CD4-positive, alpha-beta memory T cell (primary cell): Measurements from ENCODE around the gene SPATA6L. TPM values are rescaled to one million over a fixed set of nuclear protein-coding genes. Genes with fewer than 3 reads are reported as not detected.

ENCODE experiments used
- CTCF ChIA-PET: fragments of 350-600 bp; sonication (Branson Sonifier 250); formaldehyde crosslinking; loops from one replicate; lab custom pipeline; 2021; ENCODE audit warnings: inconsistent platforms; ENCODE audit not compliant: partially characterized antibody; lab: Charles Lee
- POLR2A ChIA-PET: fragments of 350-600 bp; sonication (Branson Sonifier 250); formaldehyde crosslinking; loops from one replicate; lab custom pipeline; 2021; ENCODE audit not compliant: partially characterized antibody; lab: Charles Lee
- DNase-seq, 5 donors: peaks; one replicate each; pipeline versions ENCODE4 v3.0.0 to v3.0.0-alpha.2; 2020 to 2022; ENCODE audit warnings: mixed read lengths in 1 of 5
- H3K27ac ChIP-seq: one replicate; pipeline ENCODE4 v1.7.0; 2013; ENCODE audit warnings: low read depth, low read length
- H3K27me3 ChIP-seq: 2 replicates; pipeline ENCODE4 v1.7.0; 2013; ENCODE audit warnings: mild to moderate bottlenecking, low read length, moderate library complexity; ENCODE audit not compliant: insufficient read depth
- H3K36me3 ChIP-seq: 2 replicates; pipeline ENCODE4 v1.7.0; 2013; ENCODE audit warnings: mild to moderate bottlenecking, low read length, moderate library complexity; ENCODE audit not compliant: insufficient read depth
- H3K4me1 ChIP-seq: 2 replicates; pipeline ENCODE4 v1.7.0; 2013; ENCODE audit warnings: mild to moderate bottlenecking, low read length, moderate library complexity; ENCODE audit not compliant: insufficient read depth
- H3K4me3 ChIP-seq, 2 donors: one replicate each; pipeline ENCODE4 v1.7.0; 2013; ENCODE audit warnings: low read length in 2 of 2, mild to moderate bottlenecking in 1 of 2
- H3K9me3 ChIP-seq, 2 donors: one replicate each; pipeline ENCODE4 v1.7.0; 2013; ENCODE audit warnings: low read length in 2 of 2, control low read depth in 1 of 2; ENCODE audit not compliant: control insufficient read depth in 1 of 2
- H3K27ac Mint-ChIP-seq, 7 donors: one replicate each; pipeline ENCODE4 v1.8.0; 2020 to 2021; ENCODE audit warnings: mixed read lengths in 7 of 7, mild to moderate bottlenecking in 6 of 7, inconsistent platforms in 3 of 7, moderate library complexity in 3 of 7
- H3K27me3 Mint-ChIP-seq, 2 donors: one replicate each; pipeline ENCODE4 v1.8.0; 2020 to 2021; ENCODE audit warnings: mixed read lengths in 2 of 2
- H3K36me3 Mint-ChIP-seq, 2 donors: one replicate each; pipeline ENCODE4 v1.8.0; 2020 to 2021; ENCODE audit warnings: mixed read lengths in 2 of 2, inconsistent platforms in 1 of 2, mild to moderate bottlenecking in 1 of 2
- H3K4me1 Mint-ChIP-seq, 4 donors: one replicate each; pipeline ENCODE4 v1.8.0; 2020 to 2021; ENCODE audit warnings: mixed read lengths in 4 of 4, mild to moderate bottlenecking in 1 of 4
- H3K4me3 Mint-ChIP-seq, 8 donors: one replicate each; pipeline ENCODE4 v1.8.0; 2020 to 2021; ENCODE audit warnings: mixed read lengths in 8 of 8, mild to moderate bottlenecking in 7 of 8, moderate library complexity in 6 of 8, inconsistent platforms in 3 of 8
- H3K9me3 Mint-ChIP-seq, 8 donors: one replicate each; pipeline ENCODE4 v1.8.0; 2020 to 2021; ENCODE audit warnings: mixed read lengths in 8 of 8, mild to moderate bottlenecking in 5 of 8, inconsistent platforms in 3 of 8, moderate library complexity in 1 of 8
- intact Hi-C: fragments of 100-400 bp; cut with micrococcal nuclease; formaldehyde crosslinking; loops from one replicate; pipeline ENCODE4 v1.15.1; 2023
- polyA plus RNA-seq, 2 donors: library from polyadenylated mRNA; unstranded; fragments of 300-500 nt; fragmentation: Illumina TruSeq; gene quantifications; one replicate each; pipeline ENCODE4 v1.2.3, GENCODE V29; 2021
- total RNA-seq, 2 experiments: library from RNA; stranded (reverse); gene quantifications; one replicate each; pipeline ENCODE4 v1.2.3, GENCODE V29; 2021

SPATA6L gene
- total and polyA plus RNA-seq, 4 experiments from 2014 or later, result 1.9 to 3.4 TPM; not detected in 2

DNA sequence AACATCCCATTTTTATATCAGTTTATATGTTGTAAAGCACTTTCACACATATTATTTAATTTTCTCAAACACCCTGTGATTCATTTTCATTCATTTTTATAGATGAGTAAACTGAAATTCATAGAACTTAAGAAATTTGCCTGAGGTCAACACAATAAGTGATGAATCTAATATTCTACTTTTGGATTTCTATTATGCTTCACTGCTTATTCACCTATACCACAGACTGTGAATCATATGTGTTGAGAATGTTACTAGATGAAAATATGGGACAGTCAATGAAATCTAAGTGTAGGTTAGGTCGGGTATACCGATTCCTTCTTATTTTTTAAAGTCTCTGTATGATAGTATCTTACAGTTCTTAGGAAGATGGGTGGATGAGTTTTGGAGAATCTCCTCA lies 37.8 kb upstream of the SPATA6L start:
- Mint-ChIP-seq H3K4me1 (peaks cover 0 to 10% (median 7%) of the 10 kb centered on the region in 4 donors), H3K27me3 (no peaks in the 10 kb centered on the region), H3K4me3 (no peak overlapping the region), H3K9me3 (no peaks in the 10 kb centered on the region), H3K36me3 (peaks cover 35 to 67% of the 10 kb centered on the region in 2 donors), H3K27ac (peak overlapping the region in 4 of 7 donors; percentile 13 to 35 (median 22))
- no peak overlapping the region for H3K4me3 ChIP-seq
- DNase-seq, result no peak
- H3K4me1 ChIP-seq, result no peaks in the 10 kb centered on the region
- no peak overlapping the region for H3K27ac ChIP-seq
- ChIA-PET CTCF (no interaction called here), POLR2A (no interaction called here)
- no peaks in the 10 kb centered on the region for H3K27me3 ChIP-seq
- no peaks in the 10 kb centered on the region for H3K9me3 ChIP-seq
- intact Hi-C loops, result no loop called here
- peaks cover 20% of the 10 kb centered on the region for H3K36me3 ChIP-seq

DNA sequence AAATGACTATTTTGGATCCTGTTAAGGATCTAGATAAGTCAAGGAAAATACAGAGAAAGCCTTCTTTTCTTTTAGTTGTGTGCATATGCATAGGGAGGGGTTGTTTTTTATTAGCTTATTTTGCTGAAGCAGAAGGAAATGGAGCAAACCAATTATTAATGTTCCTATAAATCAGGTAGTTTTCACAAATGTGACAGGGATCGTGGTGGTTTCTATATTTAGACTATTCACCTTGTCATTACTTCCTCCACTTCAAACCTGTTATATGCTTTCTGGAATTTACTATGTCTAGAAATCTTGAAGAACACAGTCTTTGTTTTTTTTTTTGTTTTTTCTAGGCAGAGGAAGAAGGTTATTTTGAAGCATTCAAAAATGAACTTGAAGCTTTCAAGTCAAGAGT lies 35.2 kb upstream of the SPATA6L start:
- peaks cover 6 to 11% (median 9%) of the 10 kb centered on the region in 4 donors for H3K4me1 Mint-ChIP-seq

DNA sequence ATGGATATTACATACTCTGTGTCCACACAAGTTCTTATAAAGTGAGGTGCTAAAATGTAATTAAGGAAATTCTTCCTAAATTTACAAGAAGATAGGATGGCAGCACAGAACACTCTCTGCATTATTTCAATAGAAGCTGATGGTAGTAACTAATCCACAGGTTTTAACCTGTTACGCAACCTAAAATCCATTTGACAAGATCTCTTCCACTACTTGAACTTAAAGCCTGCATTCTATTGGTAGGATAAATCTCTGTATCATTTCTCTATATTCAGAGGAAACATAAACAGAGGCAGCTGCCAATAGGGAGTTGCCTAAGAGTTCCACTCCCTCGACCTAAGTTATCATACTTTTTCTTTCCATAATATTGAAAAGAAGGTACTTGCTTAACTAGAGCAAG lies 34.7 kb upstream of the SPATA6L start:
- H3K9me3 ChIP-seq, result no peaks in the 10 kb centered on the region
- H3K27ac Mint-ChIP-seq, result peak overlapping the region in 2 of 7 donors; percentile 34 to 55
- H3K36me3 Mint-ChIP-seq, result peaks cover 30 to 67% of the 10 kb centered on the region in 2 donors
- no peak overlapping the region for H3K27ac ChIP-seq
- intact Hi-C loops, result no loop called here
- no peaks in the 10 kb centered on the region for H3K9me3 Mint-ChIP-seq
- no peaks in the 10 kb centered on the region for H3K4me1 ChIP-seq
- H3K27me3 Mint-ChIP-seq, result no peaks in the 10 kb centered on the region
- no peaks in the 10 kb centered on the region for H3K27me3 ChIP-seq
- CTCF ChIA-PET, result no interaction called here
- DNase-seq, result no peak
- peaks cover 34% of the 10 kb centered on the region for H3K36me3 ChIP-seq
- POLR2A ChIA-PET, result interaction anchor here (1.2 kb wide), 1 partner anchor 10 kb away, joined by 3 read pairs; no protein-coding TSS in a partner anchor
- no peak overlapping the region for H3K4me3 ChIP-seq
- H3K4me3 Mint-ChIP-seq, result no peak overlapping the region
- peaks cover 6 to 14% (median 8%) of the 10 kb centered on the region in 4 donors for H3K4me1 Mint-ChIP-seq

More for the DNA sequence above, 35.2 kb upstream of the SPATA6L start:
- no peak for DNase-seq
- POLR2A ChIA-PET, result no interaction called here
- H3K36me3 ChIP-seq, result peaks cover 34% of the 10 kb centered on the region
- Mint-ChIP-seq H3K9me3 (no peaks in the 10 kb centered on the region), H3K27me3 (no peaks in the 10 kb centered on the region), H3K36me3 (peaks cover 32 to 67% of the 10 kb centered on the region in 2 donors), H3K27ac (peak overlapping the region in 5 of 7 donors; percentile 6 to 62 (median 42)), H3K4me3 (no peak overlapping the region)
- H3K27me3 ChIP-seq, result no peaks in the 10 kb centered on the region
- H3K4me1 ChIP-seq, result no peaks in the 10 kb centered on the region
- no peaks in the 10 kb centered on the region for H3K9me3 ChIP-seq
- CTCF ChIA-PET, result no interaction called here
- intact Hi-C loops, result no loop called here
- no peak overlapping the region for H3K27ac ChIP-seq
- H3K4me3 ChIP-seq, result no peak overlapping the region

DNA sequence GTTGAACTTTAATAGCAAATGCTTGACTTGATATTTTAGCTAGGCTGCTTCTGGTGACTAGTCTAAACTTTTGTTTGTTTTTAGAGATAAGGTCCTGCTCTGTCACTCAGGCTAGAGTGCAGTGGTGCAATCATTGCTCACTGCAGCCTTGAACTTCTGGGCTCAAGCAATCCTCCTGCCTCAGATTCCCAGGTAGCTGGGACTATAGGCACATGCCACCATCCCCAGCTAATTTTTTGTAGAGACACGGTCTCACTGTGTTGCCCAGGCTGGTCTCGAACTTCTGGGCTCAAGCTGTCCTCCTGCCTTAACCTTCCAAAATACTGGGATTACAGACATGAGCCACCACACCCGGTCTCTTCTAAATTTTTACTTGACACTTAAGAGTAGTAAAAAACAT lies 33.8 kb upstream of the SPATA6L start:
- DNase-seq, result no peak
- Histone ChIP-seq H3K4me3 (no peak overlapping the region), H3K4me1 (no peaks in the 10 kb centered on the region), H3K27me3 (no peaks in the 10 kb centered on the region), H3K9me3 (no peaks in the 10 kb centered on the region), H3K36me3 (peaks cover 36% of the 10 kb centered on the region), H3K27ac (no peak overlapping the region)
- intact Hi-C loops, result no loop called here
- Mint-ChIP-seq H3K27ac (peak overlapping the region in 3 of 7 donors; percentile 25 to 70 (median 55)), H3K27me3 (no peaks in the 10 kb centered on the region), H3K9me3 (no peaks in the 10 kb centered on the region), H3K36me3 (peaks cover 28 to 66% of the 10 kb centered on the region in 2 donors), H3K4me1 (peaks cover 5 to 14% (median 7%) of the 10 kb centered on the region in 4 donors), H3K4me3 (no peak overlapping the region)
- ChIA-PET POLR2A (interaction anchor here (1.2 kb wide), 1 partner anchor 9 kb away, joined by 3 read pairs; no protein-coding TSS in a partner anchor), CTCF (no interaction called here)

DNA sequence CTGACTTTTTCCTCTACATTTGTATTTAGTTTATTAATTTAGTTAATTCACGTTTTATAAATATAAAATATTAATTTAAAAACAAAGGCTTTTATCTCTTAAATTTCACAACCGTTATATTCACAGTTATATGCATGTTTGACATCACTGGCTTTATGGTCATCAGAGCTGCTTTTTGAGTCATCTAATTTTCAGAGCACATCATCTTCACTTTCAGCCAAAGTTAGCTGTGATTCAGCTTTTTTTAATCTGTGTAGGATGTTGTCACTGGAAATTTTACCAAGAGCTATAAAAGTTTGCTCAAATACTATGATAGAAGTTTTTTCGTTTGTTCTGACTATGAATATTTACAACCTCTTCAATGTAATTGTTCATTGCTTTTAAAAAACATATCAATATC lies 25.5 kb upstream of the SPATA6L start:
- peaks cover 16% of the 10 kb centered on the region for H3K4me1 ChIP-seq
- H3K36me3 Mint-ChIP-seq, result peaks cover 27 to 52% of the 10 kb centered on the region in 2 donors
- no peaks in the 10 kb centered on the region for H3K9me3 Mint-ChIP-seq
- intact Hi-C loops, result no loop called here
- no peak overlapping the region for H3K4me3 ChIP-seq
- no peak overlapping the region for H3K4me3 Mint-ChIP-seq
- no peaks in the 10 kb centered on the region for H3K27me3 ChIP-seq
- no peaks in the 10 kb centered on the region for H3K27me3 Mint-ChIP-seq
- POLR2A ChIA-PET, result interaction anchor here (1.0 to 1.6 kb wide), 3 partner anchors 9 to 49 kb away, joined by 3 to 7 read pairs (median 6); partner anchors contain the start of genes AK3 and CDC37L1
- no peak for DNase-seq
- H3K27ac ChIP-seq, result no peak overlapping the region
- H3K4me1 Mint-ChIP-seq, result peaks cover 18 to 28% (median 23%) of the 10 kb centered on the region in 4 donors
- peaks cover 8% of the 10 kb centered on the region for H3K36me3 ChIP-seq
- peak overlapping the region in 1 of 7 donors; percentile 68 for H3K27ac Mint-ChIP-seq
- CTCF ChIA-PET, result interaction anchor here (0.6 kb wide), 1 partner anchor 13 kb away, joined by 3 read pairs; no protein-coding TSS in a partner anchor
- no peaks in the 10 kb centered on the region for H3K9me3 ChIP-seq

DNA sequence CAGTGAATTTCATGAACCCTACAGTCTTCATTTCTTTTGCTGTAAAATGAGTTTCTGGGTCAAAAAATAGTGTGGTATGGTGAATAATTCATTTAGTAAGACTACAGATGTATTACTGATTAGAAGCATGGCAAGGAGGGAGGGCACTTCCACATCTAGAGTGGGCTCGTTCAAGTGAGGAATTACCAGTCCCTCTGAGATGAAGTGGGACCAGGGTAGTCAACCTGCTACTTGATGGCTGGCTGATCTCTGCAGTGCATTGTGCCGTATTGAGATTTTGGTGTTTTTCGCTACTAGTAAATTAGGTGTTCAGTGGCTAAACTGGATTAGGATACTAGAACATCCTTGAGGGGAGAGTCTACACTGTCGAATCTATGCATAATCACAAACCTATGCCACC lies 23.9 kb upstream of the SPATA6L start:
- CTCF ChIA-PET, result no interaction called here
- Histone ChIP-seq H3K27ac (no peak overlapping the region), H3K4me1 (peaks cover 25% of the 10 kb centered on the region), H3K36me3 (peaks cover 18% of the 10 kb centered on the region), H3K9me3 (no peaks in the 10 kb centered on the region), H3K27me3 (no peaks in the 10 kb centered on the region), H3K4me3 (no peak overlapping the region)
- no peak for DNase-seq
- Mint-ChIP-seq H3K36me3 (peaks cover 35 to 55% of the 10 kb centered on the region in 2 donors), H3K4me1 (peaks cover 28 to 33% (median 31%) of the 10 kb centered on the region in 4 donors), H3K27ac (peak overlapping the region in 6 of 7 donors; percentile 6 to 65 (median 30)), H3K27me3 (no peaks in the 10 kb centered on the region), H3K9me3 (no peaks in the 10 kb centered on the region), H3K4me3 (no peak overlapping the region)
- POLR2A ChIA-PET, result no interaction called here
- intact Hi-C loops, result no loop called here

DNA sequence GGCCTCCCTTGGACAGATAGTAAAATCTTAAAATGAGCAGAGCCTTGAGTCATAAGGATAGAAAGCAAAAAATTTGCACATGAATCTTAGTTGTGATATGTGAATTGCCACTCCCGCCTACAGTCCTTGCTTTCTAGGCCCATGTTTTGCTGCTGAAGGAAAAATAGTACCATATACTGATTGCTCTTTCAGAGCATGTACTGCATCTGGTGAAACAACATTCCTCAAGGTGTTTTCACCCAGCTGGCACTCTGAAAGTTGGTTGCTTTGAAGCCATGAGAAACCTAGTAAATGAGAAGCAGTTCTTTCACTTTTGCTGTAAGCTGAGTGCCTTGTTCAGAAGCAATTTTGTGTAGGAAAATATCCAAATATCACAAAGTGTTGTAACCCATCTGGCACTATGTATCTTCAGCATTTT lies 23.4 kb upstream of the SPATA6L start:
- no peaks in the 10 kb centered on the region for H3K27me3 Mint-ChIP-seq
- H3K27me3 ChIP-seq, result no peaks in the 10 kb centered on the region
- peak overlapping the region in 3 of 7 donors; percentile 9 to 65 (median 52) for H3K27ac Mint-ChIP-seq
- intact Hi-C loops, result loop anchor here (10.0 kb wide), 1 partner anchor 1995 kb away; no protein-coding TSS in a partner anchor
- no peak overlapping the region for H3K4me3 ChIP-seq
- no peak for DNase-seq
- ChIA-PET CTCF (no interaction called here), POLR2A (no interaction called here)
- H3K36me3 ChIP-seq, result peaks cover 13% of the 10 kb centered on the region
- no peak overlapping the region for H3K27ac ChIP-seq
- H3K9me3 Mint-ChIP-seq, result no peaks in the 10 kb centered on the region
- H3K4me1 ChIP-seq, result peaks cover 27% of the 10 kb centered on the region
- peaks cover 35 to 56% of the 10 kb centered on the region in 2 donors for H3K36me3 Mint-ChIP-seq
- H3K4me3 Mint-ChIP-seq, result no peak overlapping the region
- H3K9me3 ChIP-seq, result no peaks in the 10 kb centered on the region
- H3K4me1 Mint-ChIP-seq, result peaks cover 33 to 37% (median 35%) of the 10 kb centered on the region in 4 donors
